HL-60 (cell line): ENCODE measurements around the gene IRF2.

Experiments used
- DNase-seq, 2 experiments: peaks; one replicate each; pipeline ENCODE4 v3.0.0-alpha.2; 2010 to 2020; ENCODE audit warnings: low read depth in 1 of 2, low spot score in 1 of 2
- H3K27ac ChIP-seq: fragments of 250-450 bp; sonication (Bioruptor Pico); replicated peaks from 2 replicates; pipeline ENCODE4 v1.5.1; 2020; ENCODE audit warnings: mild to moderate bottlenecking, moderate library complexity
- H3K27me3 ChIP-seq: fragments of 250-450 bp; sonication (Bioruptor Pico); 2 replicates; pipeline ENCODE4 v1.5.1; 2021; ENCODE audit warnings: mild to moderate bottlenecking, moderate library complexity; ENCODE audit not compliant: insufficient read depth, poor library complexity, severe bottlenecking
- H3K4me3 ChIP-seq: replicated peaks from 2 replicates; pipeline ENCODE4 v1.5.1; 2011; ENCODE audit warnings: mild to moderate bottlenecking, control low read depth, low read length; ENCODE audit not compliant: insufficient read depth
- CTCF ChIP-seq: IDR thresholded peaks from one replicate; pipeline ENCODE4 v1.5.1; 2011; ENCODE audit warnings: low read length, control low read depth, inconsistent platforms; ENCODE audit not compliant: insufficient read depth
- GABPA ChIP-seq: IDR thresholded peaks from 2 replicates; pipeline ENCODE4 v1.6.1; 2012; ENCODE audit warnings: low read depth
- POLR2AphosphoS5 ChIP-seq: IDR thresholded peaks from 2 replicates; pipeline ENCODE4 v1.6.1; 2012; ENCODE audit warnings: low read depth
- REST ChIP-seq: IDR thresholded peaks from 2 replicates; pipeline ENCODE4 v1.6.1; 2012; ENCODE audit warnings: low read depth; ENCODE audit not compliant: insufficient replicate concordance
- SPI1 ChIP-seq: IDR thresholded peaks from 2 replicates; pipeline ENCODE4 v1.6.1; 2012; ENCODE audit warnings: low read depth, mild to moderate bottlenecking, borderline replicate concordance

The IRF2 gene

GRCh38 chr4:184404047-184404446 is 70.3 kb downstream of the IRF2 start:
- TF ChIP-seq REST (no peak), CTCF (no peak), POLR2AphosphoS5 (no peak), SPI1 (no peak), GABPA (no peak)
- Histone ChIP-seq H3K27me3 (no peaks in the 10 kb centered on the region), H3K4me3 (no peak overlapping the region), H3K27ac (no peak overlapping the region)
- no peak for DNase-seq

- no peaks in the 10 kb centered on the region for H3K27me3 ChIP-seq
- no peak overlapping the region for H3K27ac ChIP-seq
- no peak overlapping the region for H3K4me3 ChIP-seq
- no peak for DNase-seq
- TF ChIP-seq GABPA (no peak), SPI1 (no peak), CTCF (no peak), REST (no peak), POLR2AphosphoS5 (no peak)
These were observed 71.0 kb downstream of the IRF2 start for GRCh38 chr4:184403384-184403781.

GRCh38 chr4:184402740-184403383 is 71.5 kb downstream of the IRF2 start:
- DNase-seq = no peak
- H3K27me3 ChIP-seq = no peaks in the 10 kb centered on the region
- no peak overlapping the region for H3K27ac ChIP-seq
- no peak overlapping the region for H3K4me3 ChIP-seq
- TF ChIP-seq GABPA (no peak), CTCF (no peak), REST (no peak), SPI1 (no peak), POLR2AphosphoS5 (no peak)
